HFF-Myc (cell line): ENCODE data around the gene SEMA3F.

Experiments
- DNase-seq: peaks from one replicate; pipeline ENCODE4 v3.0.0-alpha.2; 2011; ENCODE audit warnings: low read depth; ENCODE audit errors: extremely low read depth
- H3K4me3 ChIP-seq: replicated peaks from 2 replicates; pipeline ENCODE4 v1.5.1; 2011; ENCODE audit warnings: low read depth, mild to moderate bottlenecking, control low read depth, low read length
- CTCF ChIP-seq: IDR thresholded peaks from 2 replicates; pipeline ENCODE4 v1.5.1; 2012; ENCODE audit warnings: mild to moderate bottlenecking, low read depth, low read length, control low read depth; ENCODE audit errors: missing control alignments

The SEMA3F gene

GRCh38 chr3:50153782-50154475 lies 1.2 kb upstream of the SEMA3F start:
- no peak for TF ChIP-seq CTCF
- H3K4me3 ChIP-seq, result peak overlapping the region; percentile 30; the same call in 1 of the 2 replicates
- no peak for DNase-seq

- TF ChIP-seq CTCF, result peak; percentile 46
- no peak for DNase-seq
- H3K4me3 ChIP-seq, result peak overlapping the region; percentile 30
These were observed 666 bp upstream of the SEMA3F start for GRCh38 chr3:50154476-50154839.

GRCh38 chr3:50155491-50155878 lies 361 bp downstream of the SEMA3F start:
- TF ChIP-seq CTCF, result no peak
- DNase-seq, result no peak
- peak overlapping the region; percentile 73 for H3K4me3 ChIP-seq

GRCh38 chr3:50155891-50156290 lies 767 bp downstream of the SEMA3F start:
- peak overlapping the region; percentile 73 for H3K4me3 ChIP-seq
- no peak for TF ChIP-seq CTCF
- DNase-seq, result no peak

- peak overlapping the region; percentile 73 for H3K4me3 ChIP-seq
- DNase-seq, result no peak
- TF ChIP-seq CTCF, result no peak
These were observed 1.7 kb downstream of the SEMA3F start for GRCh38 chr3:50156549-50157493.

GRCh38 chr3:50157827-50158529 lies 2.9 kb downstream of the SEMA3F start:
- TF ChIP-seq CTCF, result no peak
- H3K4me3 ChIP-seq, result no peak overlapping the region
- DNase-seq, result no peak
